ENCODE data around the gene EFL1.
"Not testable (repeated sequence)": the region's sequence is repeated elsewhere in the genome, so short reads cannot be mapped to it uniquely, and the experiment has no call there.

The EFL1 gene

GRCh38 chr15:82195818-82196217 is 66.7 kb downstream of the EFL1 start:
- DNase-seq, result not testable (repeated sequence)

- not testable (repeated sequence) for DNase-seq
These were observed 68.0 kb downstream of the EFL1 start for GRCh38 chr15:82194488-82194887.

GRCh38 chr15:82193435-82193834 is 69.1 kb downstream of the EFL1 start:
- not testable (repeated sequence) for DNase-seq

GRCh38 chr15:82192394-82192793 is 70.1 kb downstream of the EFL1 start:
- not testable (repeated sequence) for DNase-seq

- DNase-seq, result no peak
These were observed 75.7 kb downstream of the EFL1 start for GRCh38 chr15:82186719-82187406.

GRCh38 chr15:82186161-82186560 is 76.4 kb downstream of the EFL1 start:
- DNase-seq, result no peak

- DNase-seq, result no peak
These were observed 77.8 kb downstream of the EFL1 start for GRCh38 chr15:82184776-82185175.

GRCh38 chr15:82184355-82184754 is 78.2 kb downstream of the EFL1 start:
- DNase-seq, result no peak

GRCh38 chr15:82183121-82184031 is 79.2 kb downstream of the EFL1 start:
- peak; percentile 79 for DNase-seq

GRCh38 chr15:82181371-82181770 is 81.2 kb downstream of the EFL1 start:
- no peak for DNase-seq

- peak; percentile 89 for DNase-seq
These were observed 84.5 kb downstream of the EFL1 start for GRCh38 chr15:82178061-82178460.

GRCh38 chr15:82177291-82178010 is 85.1 kb downstream of the EFL1 start:
- peak; percentile 80 for DNase-seq

GRCh38 chr15:82176542-82176941 is 86.0 kb downstream of the EFL1 start:
- no peak for DNase-seq

GRCh38 chr15:82174471-82175235 is 87.9 kb downstream of the EFL1 start:
- DNase-seq, result peak; percentile 54

- no peak for DNase-seq
These were observed 89.4 kb downstream of the EFL1 start for GRCh38 chr15:82173108-82173507.

GRCh38 chr15:82172506-82172905 is 90.0 kb downstream of the EFL1 start:
- DNase-seq, result no peak

GRCh38 chr15:82168757-82169156 is 93.8 kb downstream of the EFL1 start:
- no peak for DNase-seq

- DNase-seq, result no peak
These were observed 94.2 kb downstream of the EFL1 start for GRCh38 chr15:82168296-82168695.

GRCh38 chr15:82165948-82166376 is 96.6 kb downstream of the EFL1 start:
- peak; percentile 33 for DNase-seq

- peak; percentile 100 for DNase-seq
These were observed 102.6 kb downstream of the EFL1 start for GRCh38 chr15:82159922-82160321.

- DNase-seq, result no peak
These were observed 103.7 kb downstream of the EFL1 start for GRCh38 chr15:82158811-82159210.

- no peak for DNase-seq
These were observed 111.9 kb downstream of the EFL1 start for GRCh38 chr15:82150645-82151044.

All from fibroblast of skin of abdomen (primary cell).